Choroid plexus epithelial cell (primary cell): ENCODE measurements around the gene PPP3CB.

Source experiments
- DNase-seq: peaks from one replicate; pipeline ENCODE4 v3.0.0-alpha.2; 2010; ENCODE audit warnings: low read depth
- H3K4me3 ChIP-seq: 2 replicates; pipeline ENCODE4 v1.5.1; 2011; ENCODE audit warnings: low read depth, mild to moderate bottlenecking, control low read depth, low read length, moderate library complexity
- TF ChIP-seq, protein P1 (sequence below): conservative IDR thresholded peaks from 2 replicates; pipeline ENCODE4 v1.5.1; 2011; ENCODE audit warnings: low read depth, mild to moderate bottlenecking, control low read depth, inconsistent platforms, low read length, moderate library complexity

Gene PPP3CB

DNA sequence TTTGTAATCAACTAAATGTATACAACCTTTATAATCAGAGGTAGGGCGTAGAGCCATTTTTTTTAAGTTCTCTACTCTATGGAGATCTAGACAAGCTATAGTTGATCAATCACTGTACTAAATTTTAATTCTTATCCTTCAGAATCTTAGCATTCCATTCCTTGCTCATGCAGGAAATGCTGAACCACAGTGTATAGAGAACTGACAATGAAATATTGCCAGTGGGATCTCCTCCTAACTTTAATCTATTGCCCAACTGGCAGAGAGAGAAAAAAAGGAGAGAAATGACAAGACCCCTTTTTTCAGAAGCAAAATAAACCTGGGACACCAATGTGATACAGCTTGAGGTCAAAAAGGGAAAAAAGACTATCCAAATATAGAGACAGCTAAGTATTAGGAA, 26.4 kb upstream of the PPP3CB start:
- H3K4me3 ChIP-seq = no peak overlapping the region
- no peak for DNase-seq
- TF ChIP-seq, protein P1, sequence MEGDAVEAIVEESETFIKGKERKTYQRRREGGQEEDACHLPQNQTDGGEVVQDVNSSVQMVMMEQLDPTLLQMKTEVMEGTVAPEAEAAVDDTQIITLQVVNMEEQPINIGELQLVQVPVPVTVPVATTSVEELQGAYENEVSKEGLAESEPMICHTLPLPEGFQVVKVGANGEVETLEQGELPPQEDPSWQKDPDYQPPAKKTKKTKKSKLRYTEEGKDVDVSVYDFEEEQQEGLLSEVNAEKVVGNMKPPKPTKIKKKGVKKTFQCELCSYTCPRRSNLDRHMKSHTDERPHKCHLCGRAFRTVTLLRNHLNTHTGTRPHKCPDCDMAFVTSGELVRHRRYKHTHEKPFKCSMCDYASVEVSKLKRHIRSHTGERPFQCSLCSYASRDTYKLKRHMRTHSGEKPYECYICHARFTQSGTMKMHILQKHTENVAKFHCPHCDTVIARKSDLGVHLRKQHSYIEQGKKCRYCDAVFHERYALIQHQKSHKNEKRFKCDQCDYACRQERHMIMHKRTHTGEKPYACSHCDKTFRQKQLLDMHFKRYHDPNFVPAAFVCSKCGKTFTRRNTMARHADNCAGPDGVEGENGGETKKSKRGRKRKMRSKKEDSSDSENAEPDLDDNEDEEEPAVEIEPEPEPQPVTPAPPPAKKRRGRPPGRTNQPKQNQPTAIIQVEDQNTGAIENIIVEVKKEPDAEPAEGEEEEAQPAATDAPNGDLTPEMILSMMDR = no peak

GRCh38 chr10:73519336-73519735, 23.5 kb upstream of the PPP3CB start:
- TF ChIP-seq, protein P1 = no peak
- no peak overlapping the region for H3K4me3 ChIP-seq
- no peak for DNase-seq

- DNase-seq = no peak
- no peak overlapping the region for H3K4me3 ChIP-seq
- TF ChIP-seq, protein P1 = no peak
Observed at GRCh38 chr10:73517166-73517888, 21.5 kb upstream of the PPP3CB start.

DNA sequence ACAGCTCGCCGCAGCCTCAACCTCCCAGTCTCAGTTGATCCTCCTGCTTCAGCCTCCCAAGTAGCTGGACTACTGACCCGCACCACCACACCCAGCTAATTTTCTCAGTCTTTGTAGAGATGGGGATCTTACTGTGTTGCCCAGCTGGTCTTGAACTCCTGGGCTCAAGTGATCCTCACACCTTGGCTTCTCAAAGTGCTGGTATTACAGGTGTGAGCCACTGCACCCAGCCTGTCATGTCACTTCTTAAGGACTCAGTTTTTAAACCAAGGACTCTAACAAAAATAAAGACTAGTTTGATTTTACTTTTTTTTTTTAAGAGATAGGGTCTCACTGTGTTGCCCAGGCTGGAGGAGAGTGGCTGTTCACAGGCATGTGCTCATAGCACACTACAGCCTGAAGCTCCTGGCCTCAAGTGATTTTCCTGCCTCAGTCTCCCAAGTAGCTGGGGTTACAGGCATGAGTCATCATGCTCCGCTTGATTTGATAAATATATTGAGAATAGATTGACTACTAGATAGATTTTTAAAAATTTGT, 16.5 kb upstream of the PPP3CB start:
- TF ChIP-seq, protein P1 = no peak
- no peak overlapping the region for H3K4me3 ChIP-seq
- DNase-seq = no peak

- DNase-seq = no peak
- TF ChIP-seq, protein P1 = no peak
Observed at GRCh38 chr10:73509695-73510094, 13.9 kb upstream of the PPP3CB start.

GRCh38 chr10:73506491-73506890, 10.7 kb upstream of the PPP3CB start:
- TF ChIP-seq, protein P1 = no peak
- no peak for DNase-seq
- no peak overlapping the region for H3K4me3 ChIP-seq

More at GRCh38 chr10:73509695-73510094, 13.9 kb upstream of the PPP3CB start:
- H3K4me3 ChIP-seq = no peak overlapping the region

DNA sequence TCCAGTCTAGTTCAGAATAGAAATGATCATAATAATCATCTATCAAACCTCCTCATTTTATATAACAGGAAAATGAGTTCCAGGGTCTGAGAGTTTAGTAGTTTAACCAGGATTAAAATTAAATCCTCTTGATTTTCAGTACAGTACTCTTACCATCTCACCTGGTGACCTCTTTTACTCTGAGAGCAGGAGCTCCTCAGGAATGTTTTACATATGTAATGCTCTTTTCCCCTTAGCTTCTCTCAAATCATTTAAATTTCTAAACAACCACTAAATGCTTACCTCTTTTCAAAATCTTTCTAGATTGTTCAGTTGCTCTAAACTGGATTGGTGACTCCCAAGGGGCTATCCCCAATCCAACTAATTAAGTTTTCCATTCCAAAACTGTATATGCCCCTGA, 10.2 kb upstream of the PPP3CB start:
- H3K4me3 ChIP-seq = no peak overlapping the region
- TF ChIP-seq, protein P1 = no peak
- DNase-seq = no peak
